Forelimb muscle (tissue), 1 donor: ENCODE data around the gene C14orf119. TPM values are rescaled to one million over a fixed set of nuclear protein-coding genes. Genes with fewer than 3 reads are reported as not detected.
"Not testable (repeated sequence)": the region's sequence is repeated elsewhere in the genome, so short reads cannot be mapped to it uniquely, and the experiment has no call there.

Experiments
- DNase-seq: peaks from one replicate; pipeline ENCODE4 v3.0.0-alpha.2; 2013; ENCODE audit warnings: low read depth
- polyA plus RNA-seq: library from polyadenylated mRNA; unstranded; fragments of 120-200 nt; gene quantifications from one replicate; pipeline ENCODE4 v1.2.1, GENCODE V29; 2013; ENCODE audit not compliant: insufficient read length

C14orf119 gene
- polyA plus RNA-seq, 1 donor = 47.4 TPM

GRCh38 chr14:23089498-23090253 lies 5.6 kb upstream of the C14orf119 start:
- no peak for DNase-seq

DNA sequence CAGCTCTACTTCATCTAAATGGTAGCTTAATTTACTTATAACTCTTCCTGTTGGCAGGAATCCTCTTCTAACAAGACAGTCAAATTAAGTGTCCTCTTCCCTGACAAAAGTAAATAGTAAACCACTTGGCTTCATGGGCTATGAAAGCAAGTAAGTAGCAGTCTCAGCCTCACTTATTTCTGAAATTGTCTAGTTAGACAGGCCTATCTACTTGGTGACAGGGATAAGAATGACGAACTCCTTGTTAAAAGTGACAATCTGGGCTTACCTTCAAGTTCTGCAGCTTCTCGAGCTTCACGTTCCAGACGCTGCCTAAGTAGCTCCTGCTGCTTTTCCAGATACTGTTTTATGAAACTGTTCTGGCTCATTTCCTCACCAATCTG lies 5.1 kb upstream of the C14orf119 start:
- no peak for DNase-seq

GRCh38 chr14:23091294-23092225 lies 3.7 kb upstream of the C14orf119 start:
- DNase-seq = no peak

DNA sequence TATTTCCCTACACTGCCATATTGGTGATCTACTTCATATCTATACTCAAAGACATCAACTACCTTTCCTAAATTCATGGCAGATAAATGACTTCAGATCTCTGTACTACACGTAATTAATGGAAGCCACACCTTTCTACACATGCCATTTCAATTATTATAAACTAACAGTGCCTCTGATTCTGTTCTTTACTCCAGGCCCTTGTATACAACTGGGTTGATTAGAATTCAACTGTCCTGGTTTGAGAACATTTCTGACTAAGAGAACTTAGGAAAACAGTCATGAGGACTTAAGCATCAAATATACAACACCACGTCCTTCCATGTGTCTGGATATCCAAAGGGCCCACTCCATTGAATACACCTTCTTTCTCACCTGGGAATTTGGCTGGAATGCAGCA lies 2.2 kb upstream of the C14orf119 start:
- DNase-seq = no peak

DNA sequence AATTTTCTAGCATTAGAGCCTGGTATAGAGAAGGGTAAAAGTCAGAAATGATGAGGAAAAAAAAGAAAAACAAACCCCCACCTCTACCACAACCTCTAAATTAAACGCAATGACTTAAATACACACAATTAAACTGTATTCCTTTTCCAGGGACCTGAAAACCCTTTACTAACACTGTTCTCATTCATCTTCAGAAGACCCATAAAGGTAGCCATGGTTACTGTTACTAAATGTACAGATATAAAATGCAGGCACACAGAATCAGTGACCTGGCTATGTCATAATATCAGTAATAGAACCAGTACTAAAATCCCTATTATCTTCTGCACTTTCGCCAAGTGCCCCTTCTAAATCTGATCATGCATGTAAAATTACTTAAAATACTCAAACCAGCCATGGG lies 1.8 kb upstream of the C14orf119 start:
- no peak for DNase-seq

DNA sequence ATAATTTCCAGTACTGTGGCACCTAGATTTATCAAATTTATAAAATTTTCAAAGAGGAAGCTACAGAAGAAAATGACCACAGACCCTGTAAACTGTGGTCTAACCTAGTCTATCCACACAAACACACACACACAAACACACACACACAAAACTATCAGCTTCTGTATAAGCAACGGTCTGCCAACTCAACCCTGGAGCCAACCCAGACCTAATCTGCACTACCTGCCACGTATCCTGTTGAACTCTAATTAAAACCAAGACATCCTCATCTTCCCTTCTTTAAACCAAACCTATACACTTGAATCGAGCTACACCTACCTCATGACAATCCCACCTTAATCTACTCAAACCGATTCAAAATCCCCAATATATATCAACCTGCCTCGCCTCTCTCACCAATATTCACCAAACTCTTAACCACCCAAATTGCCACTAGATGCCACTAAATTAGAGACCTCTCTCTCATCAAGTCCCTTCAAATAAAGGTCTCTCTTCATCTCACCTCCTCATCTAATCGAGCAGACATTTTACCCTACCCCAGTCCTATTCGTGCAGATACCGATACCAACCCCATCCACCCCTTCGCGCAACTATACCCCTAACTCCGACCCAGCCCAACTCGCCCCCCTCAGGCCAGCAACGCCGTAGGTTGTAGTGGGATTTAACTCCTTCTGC lies 1.2 kb upstream of the C14orf119 start:
- DNase-seq = no peak

GRCh38 chr14:23094666-23095195 lies 574 bp upstream of the C14orf119 start, which contains the start of gene ACIN1:
ACIN1 (minus strand) TSS chr14:23095136; CDS start chr14:23095112, 24 bp downstream.
- DNase-seq = peak; percentile 67

- no peak for DNase-seq
Measured at GRCh38 chr14:23097786-23098185, 2.5 kb downstream of the C14orf119 start.

DNA sequence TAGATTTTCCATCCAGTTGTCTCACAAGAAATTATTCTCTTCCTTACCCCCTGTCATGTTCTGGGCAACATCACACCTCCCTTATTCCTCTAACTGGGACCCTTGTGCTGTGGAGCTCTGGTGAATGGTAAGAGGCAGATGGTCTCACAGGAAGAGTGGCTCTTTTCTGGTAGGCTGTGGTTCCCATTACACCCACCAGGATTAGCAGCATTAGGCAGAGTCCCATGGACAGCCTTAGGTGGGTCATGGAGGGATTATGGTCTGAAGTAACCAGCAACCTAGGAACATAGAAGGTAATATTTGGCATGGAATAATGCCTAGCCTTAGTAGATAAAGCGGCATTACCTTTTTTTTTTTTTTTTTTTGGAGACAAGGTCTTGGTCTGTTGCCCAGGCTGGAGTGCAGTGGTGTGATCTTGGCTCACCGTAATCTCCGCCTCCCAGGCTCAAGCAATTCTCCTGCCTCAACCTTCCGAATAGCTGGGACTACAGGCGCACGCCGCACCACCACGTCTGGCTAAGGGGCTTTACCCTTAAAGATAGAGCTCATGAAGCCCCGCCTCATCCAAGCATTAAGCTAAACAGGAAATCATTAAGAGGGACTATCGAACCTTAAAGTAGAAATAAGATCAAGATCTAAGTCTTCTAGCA lies 4.0 kb downstream of the C14orf119 start:
- no peak for DNase-seq

GRCh38 chr14:23101213-23101970 lies 6.1 kb downstream of the C14orf119 start:
- DNase-seq = no peak

DNA sequence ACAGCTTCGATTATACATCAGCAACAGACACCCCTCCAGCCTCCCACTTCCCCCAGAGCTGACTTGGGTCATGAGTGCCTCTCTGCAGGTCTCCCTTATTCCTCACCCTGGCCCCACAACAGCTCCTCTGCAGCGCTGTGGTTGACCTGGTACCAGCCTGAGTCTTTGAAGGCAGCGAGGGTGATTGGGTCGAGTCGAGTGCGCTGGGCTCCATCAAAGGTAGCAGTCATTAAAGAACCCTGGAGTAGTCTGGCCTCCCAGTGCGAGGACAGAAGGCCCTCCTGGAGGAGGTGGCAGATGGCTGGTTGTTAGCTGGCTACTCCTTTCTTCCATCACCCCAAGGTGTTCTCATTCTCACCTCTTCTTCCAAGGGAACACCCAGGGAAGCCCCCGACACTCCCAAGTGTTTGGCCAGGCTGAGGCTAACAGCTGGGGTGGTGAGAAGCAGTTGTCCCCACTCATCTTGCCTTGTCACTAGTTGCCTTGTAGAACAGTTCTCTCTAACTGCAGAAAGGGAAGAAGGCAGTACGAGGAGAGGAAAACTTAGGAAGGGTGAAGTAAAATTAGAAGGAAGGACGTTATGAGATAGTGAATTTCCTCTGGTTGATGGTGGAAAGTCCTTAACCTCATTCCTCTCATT lies 6.8 kb downstream of the C14orf119 start:
- no peak for DNase-seq

DNA sequence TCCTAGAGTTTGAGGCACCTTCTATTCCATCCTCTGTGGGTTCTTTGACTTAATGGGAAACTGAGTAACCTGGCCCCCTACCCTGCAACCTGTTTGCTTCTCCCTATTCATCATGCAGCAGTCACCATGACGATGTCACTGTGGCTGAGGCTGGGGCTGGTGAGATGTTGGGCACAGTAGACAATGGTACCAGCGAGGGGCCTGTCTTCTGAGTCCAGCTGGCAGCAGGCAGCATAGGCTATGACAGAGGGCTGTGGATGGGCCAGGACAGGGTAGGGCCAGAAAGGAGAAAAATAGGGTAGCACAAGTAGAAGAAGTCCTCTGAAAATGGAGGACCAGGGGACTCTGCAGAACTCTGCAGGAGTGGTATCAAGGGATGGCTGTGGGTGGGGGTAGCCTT lies 7.5 kb downstream of the C14orf119 start:
- DNase-seq = no peak

DNA sequence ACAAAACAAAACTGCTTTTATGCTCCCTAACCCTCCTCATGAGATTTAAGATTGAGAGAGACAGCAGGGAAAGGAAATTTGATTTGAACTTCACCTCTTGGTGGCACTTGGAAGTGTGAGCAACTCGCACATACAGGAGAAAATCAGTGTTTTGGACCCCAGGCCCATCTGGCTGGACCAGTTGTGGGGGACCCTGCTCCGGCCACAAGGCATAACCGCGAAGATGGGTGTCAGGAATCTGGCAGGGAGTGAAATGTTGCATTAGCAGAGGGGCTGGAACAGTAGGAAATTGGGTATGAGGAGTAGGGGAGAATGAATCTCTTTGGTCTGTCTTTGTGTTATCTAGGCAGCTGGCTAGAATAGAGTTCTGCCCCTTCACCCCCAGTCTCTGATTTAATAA lies 8.3 kb downstream of the C14orf119 start:
- no peak for DNase-seq

DNA sequence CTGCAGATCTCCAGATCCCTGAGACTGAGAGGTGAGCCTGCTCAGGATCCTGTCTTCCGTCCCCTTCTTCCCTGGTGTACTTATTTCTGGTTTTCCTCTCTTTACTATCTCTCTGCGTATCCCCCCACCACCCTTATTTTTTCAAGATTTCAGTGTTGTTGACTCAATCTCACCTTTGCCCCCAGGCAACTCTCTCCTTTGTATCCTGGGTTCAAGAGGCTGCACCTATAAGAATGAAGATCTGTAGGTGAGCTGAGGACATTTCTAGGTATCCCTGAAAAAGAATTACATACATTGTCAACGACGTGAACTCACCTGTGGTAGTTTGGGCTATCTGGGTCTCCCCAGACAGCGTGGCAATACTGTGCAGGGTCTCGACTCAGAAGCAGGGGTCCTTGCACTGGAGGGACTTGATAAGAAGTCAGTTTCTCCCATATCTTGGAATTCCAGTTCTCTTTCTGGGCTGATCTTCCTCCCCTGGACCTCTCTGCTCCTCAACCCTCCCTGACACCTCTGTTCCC lies 8.8 kb downstream of the C14orf119 start:
- DNase-seq = no peak

GRCh38 chr14:23104591-23105347 lies 9.5 kb downstream of the C14orf119 start, which contains the start of gene CIROP:
CIROP (minus strand) TSS chr14:23104989; CDS start chr14:23104920, 69 bp downstream.
- no peak for DNase-seq

GRCh38 chr14:23105348-23105824 lies 10.1 kb downstream of the C14orf119 start:
- no peak for DNase-seq

- no peak for DNase-seq
Measured at GRCh38 chr14:23106747-23107045, 11.4 kb downstream of the C14orf119 start.

DNA sequence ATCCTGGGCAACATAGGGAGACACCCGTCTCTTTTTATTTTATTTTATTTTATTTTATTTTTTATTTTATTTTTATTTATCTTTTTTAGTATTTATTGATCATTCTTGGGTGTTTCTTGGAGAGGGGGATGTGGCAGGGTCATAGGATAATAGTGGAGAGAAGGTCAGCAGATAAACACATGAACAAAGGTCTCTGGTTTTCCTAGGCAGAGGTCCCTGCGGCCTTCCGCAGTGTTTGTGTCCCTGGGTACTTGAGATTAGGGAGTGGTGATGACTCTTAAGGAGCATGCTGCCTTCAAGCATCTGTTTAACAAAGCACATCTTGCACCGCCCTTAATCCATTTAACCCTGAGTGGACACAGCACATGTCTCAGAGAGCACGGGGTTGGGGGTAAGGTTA lies 12.3 kb downstream of the C14orf119 start:
- DNase-seq = not testable (repeated sequence)

GRCh38 chr14:23108169-23108568 lies 12.9 kb downstream of the C14orf119 start:
- DNase-seq = not testable (repeated sequence)
